ENCODE results near the gene THRSP.

DNA sequence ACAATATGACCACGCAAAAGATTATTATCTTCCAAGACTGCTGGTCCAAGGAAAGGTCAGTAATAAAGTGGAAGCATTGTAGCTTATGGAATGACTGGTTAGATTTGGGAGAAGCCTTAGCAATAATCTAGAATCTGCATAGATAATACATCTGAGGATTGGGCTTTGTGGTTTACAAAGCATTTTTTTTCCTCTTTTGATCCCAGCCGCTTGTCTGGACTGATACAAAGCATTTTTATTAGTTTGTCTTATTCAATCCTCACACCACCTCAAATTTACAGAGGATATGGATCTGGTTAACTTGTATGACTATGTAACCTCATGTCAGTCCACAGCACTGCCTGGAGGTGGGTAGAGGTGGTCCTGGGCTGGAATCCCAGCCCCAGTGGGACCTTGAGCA, 990 bp upstream of the THRSP start:
- TF ChIP-seq, protein P1, sequence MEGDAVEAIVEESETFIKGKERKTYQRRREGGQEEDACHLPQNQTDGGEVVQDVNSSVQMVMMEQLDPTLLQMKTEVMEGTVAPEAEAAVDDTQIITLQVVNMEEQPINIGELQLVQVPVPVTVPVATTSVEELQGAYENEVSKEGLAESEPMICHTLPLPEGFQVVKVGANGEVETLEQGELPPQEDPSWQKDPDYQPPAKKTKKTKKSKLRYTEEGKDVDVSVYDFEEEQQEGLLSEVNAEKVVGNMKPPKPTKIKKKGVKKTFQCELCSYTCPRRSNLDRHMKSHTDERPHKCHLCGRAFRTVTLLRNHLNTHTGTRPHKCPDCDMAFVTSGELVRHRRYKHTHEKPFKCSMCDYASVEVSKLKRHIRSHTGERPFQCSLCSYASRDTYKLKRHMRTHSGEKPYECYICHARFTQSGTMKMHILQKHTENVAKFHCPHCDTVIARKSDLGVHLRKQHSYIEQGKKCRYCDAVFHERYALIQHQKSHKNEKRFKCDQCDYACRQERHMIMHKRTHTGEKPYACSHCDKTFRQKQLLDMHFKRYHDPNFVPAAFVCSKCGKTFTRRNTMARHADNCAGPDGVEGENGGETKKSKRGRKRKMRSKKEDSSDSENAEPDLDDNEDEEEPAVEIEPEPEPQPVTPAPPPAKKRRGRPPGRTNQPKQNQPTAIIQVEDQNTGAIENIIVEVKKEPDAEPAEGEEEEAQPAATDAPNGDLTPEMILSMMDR (conservative IDR thresholded peaks at IDR 0.05), result no peak
- no peak for TF ChIP-seq EZH2 (IDR thresholded peaks at IDR 0.05; ENCODE audit: low read depth)

Measured in PC-9 (cell line).